NB4 (cell line): ENCODE data around the gene MAML2.

Experiments used
- CTCF ChIP-seq: IDR thresholded peaks from one replicate; pipeline ENCODE4 v1.5.1; 2012; ENCODE audit warnings: low read depth, low read length
- MAX ChIP-seq: IDR thresholded peaks from 2 replicates; pipeline ENCODE4 v1.6.1; 2011; ENCODE audit warnings: low read depth, low read length
- POLR2A ChIP-seq: IDR thresholded peaks from 2 replicates; pipeline ENCODE4 v1.6.1; 2011; ENCODE audit warnings: mild to moderate bottlenecking; ENCODE audit not compliant: insufficient read length; ENCODE audit errors: extremely low read depth

GRCh38 chr11:96067160-96067559 lies 275.8 kb downstream of the MAML2 start:
- no peak for TF ChIP-seq CTCF
- no peak for TF ChIP-seq POLR2A
- no peak for TF ChIP-seq MAX
